NCI-H128 (cell line): ENCODE results near the gene NEMP2.
"Not testable (repeated sequence)": the region's sequence is repeated elsewhere in the genome, so short reads cannot be mapped to it uniquely, and the experiment has no call there.

ENCODE experiments used
- DNase-seq: peaks from one replicate; lab custom pipeline; 2025; ENCODE audit not compliant: unreplicated experiment; lab: John Stamatoyannopoulos, UW

NEMP2 gene

GRCh38 chr2:190494600-190495227 lies 39.8 kb downstream of the NEMP2 start:
- not testable (repeated sequence) for DNase-seq

GRCh38 chr2:190493095-190493494 lies 41.4 kb downstream of the NEMP2 start:
- no peak for DNase-seq

GRCh38 chr2:190490502-190490901 lies 44.0 kb downstream of the NEMP2 start:
- no peak for DNase-seq

- DNase-seq: no peak
Observed at GRCh38 chr2:190489475-190489874, 45.0 kb downstream of the NEMP2 start.

- DNase-seq: no peak
Observed at GRCh38 chr2:190488516-190489233, 45.8 kb downstream of the NEMP2 start.

GRCh38 chr2:190486037-190486623 lies 48.4 kb downstream of the NEMP2 start:
- DNase-seq: no peak

GRCh38 chr2:190482451-190482850 lies 52.1 kb downstream of the NEMP2 start:
- DNase-seq: no peak

GRCh38 chr2:190481339-190481738 lies 53.2 kb downstream of the NEMP2 start:
- DNase-seq: no peak

GRCh38 chr2:190478572-190479195 lies 55.8 kb downstream of the NEMP2 start:
- DNase-seq: no peak

- no peak for DNase-seq
Observed at GRCh38 chr2:190477661-190478454, 56.7 kb downstream of the NEMP2 start.

GRCh38 chr2:190470256-190470826 lies 64.2 kb downstream of the NEMP2 start:
- DNase-seq: no peak

GRCh38 chr2:190469771-190470170 lies 64.8 kb downstream of the NEMP2 start:
- DNase-seq: peak; percentile 48

- peak; percentile 78 for DNase-seq
Observed at GRCh38 chr2:190468814-190469569, 65.5 kb downstream of the NEMP2 start.

GRCh38 chr2:190468354-190468753 lies 66.2 kb downstream of the NEMP2 start:
- peak; percentile 40 for DNase-seq

- DNase-seq: no peak
Observed at GRCh38 chr2:190467575-190468083, 66.9 kb downstream of the NEMP2 start.

GRCh38 chr2:190466819-190467446 lies 67.6 kb downstream of the NEMP2 start:
- no peak for DNase-seq

- no peak for DNase-seq
Observed at GRCh38 chr2:190465060-190465459, 69.5 kb downstream of the NEMP2 start.

GRCh38 chr2:190462611-190463010 lies 71.9 kb downstream of the NEMP2 start:
- no peak for DNase-seq

- DNase-seq: no peak
Observed at GRCh38 chr2:190462181-190462580, 72.3 kb downstream of the NEMP2 start.
